ENCODE measurements around the gene PDZD8.
A peak's percentile ranks its signal among the peaks of the same experiment; 100 is the strongest.
"Not testable (repeated sequence)": the region's sequence is repeated elsewhere in the genome, so short reads cannot be mapped to it uniquely, and the experiment has no call there.

PDZD8 gene

GRCh38 chr10:117253908-117254307, 121.3 kb downstream of the PDZD8 start:
- no peak for DNase-seq

- DNase-seq: no peak
These were observed 124.8 kb downstream of the PDZD8 start for GRCh38 chr10:117250411-117250810.

- no peak for DNase-seq
These were observed 125.6 kb downstream of the PDZD8 start for GRCh38 chr10:117249493-117250093.

- DNase-seq: no peak
These were observed 126.3 kb downstream of the PDZD8 start for GRCh38 chr10:117248750-117249465.

GRCh38 chr10:117246997-117247671, 128.1 kb downstream of the PDZD8 start:
- DNase-seq: no peak

- no peak for DNase-seq
These were observed 132.8 kb downstream of the PDZD8 start for GRCh38 chr10:117242463-117242832.

GRCh38 chr10:117241541-117242462, 133.4 kb downstream of the PDZD8 start:
- peak; percentile 6 for DNase-seq

GRCh38 chr10:117240621-117241529, 134.4 kb downstream of the PDZD8 start, which contains the start of gene SLC18A2:
Gene SLC18A2 (plus strand): TSS chr10:117241114. CDS start chr10:117241694, 580 bp downstream.
- DNase-seq: no peak

- no peak for DNase-seq
These were observed 135.3 kb downstream of the PDZD8 start for GRCh38 chr10:117239721-117240620.

- DNase-seq: no peak
These were observed 136.2 kb downstream of the PDZD8 start for GRCh38 chr10:117239051-117239450.

- no peak for DNase-seq
These were observed 137.7 kb downstream of the PDZD8 start for GRCh38 chr10:117237401-117237991.

- DNase-seq: not testable (repeated sequence)
These were observed 145.1 kb downstream of the PDZD8 start for GRCh38 chr10:117230107-117230506.

GRCh38 chr10:117228210-117228609, 147.0 kb downstream of the PDZD8 start:
- DNase-seq: no peak
